Peyer's patch (tissue), 4 donors: ENCODE data around the gene HLA-DOB.
A peak's percentile ranks its signal among the peaks of the same experiment; 100 is the strongest.

Experiments
- POLR2A ChIP-seq, 2 donors: fragments of 450-650 bp; IDR thresholded peaks; one replicate each; pipeline ENCODE4 v1.5.1; 2017; ENCODE audit warnings: antibody characterized with exemption in 2 of 2, mild to moderate bottlenecking in 2 of 2, moderate library complexity in 2 of 2
- TF ChIP-seq, protein P1 (sequence below), 6 experiments: fragments of 450-650 bp in 4 of 6; fragments of 200-600 bp in 2 of 6; sonication (generic) in 1 of 6; IDR thresholded peaks; one replicate each; pipeline ENCODE4 v1.5.1; 2017 to 2019; ENCODE audit warnings: antibody characterized with exemption in 6 of 6, mild to moderate bottlenecking in 3 of 6, moderate library complexity in 1 of 6

DNA sequence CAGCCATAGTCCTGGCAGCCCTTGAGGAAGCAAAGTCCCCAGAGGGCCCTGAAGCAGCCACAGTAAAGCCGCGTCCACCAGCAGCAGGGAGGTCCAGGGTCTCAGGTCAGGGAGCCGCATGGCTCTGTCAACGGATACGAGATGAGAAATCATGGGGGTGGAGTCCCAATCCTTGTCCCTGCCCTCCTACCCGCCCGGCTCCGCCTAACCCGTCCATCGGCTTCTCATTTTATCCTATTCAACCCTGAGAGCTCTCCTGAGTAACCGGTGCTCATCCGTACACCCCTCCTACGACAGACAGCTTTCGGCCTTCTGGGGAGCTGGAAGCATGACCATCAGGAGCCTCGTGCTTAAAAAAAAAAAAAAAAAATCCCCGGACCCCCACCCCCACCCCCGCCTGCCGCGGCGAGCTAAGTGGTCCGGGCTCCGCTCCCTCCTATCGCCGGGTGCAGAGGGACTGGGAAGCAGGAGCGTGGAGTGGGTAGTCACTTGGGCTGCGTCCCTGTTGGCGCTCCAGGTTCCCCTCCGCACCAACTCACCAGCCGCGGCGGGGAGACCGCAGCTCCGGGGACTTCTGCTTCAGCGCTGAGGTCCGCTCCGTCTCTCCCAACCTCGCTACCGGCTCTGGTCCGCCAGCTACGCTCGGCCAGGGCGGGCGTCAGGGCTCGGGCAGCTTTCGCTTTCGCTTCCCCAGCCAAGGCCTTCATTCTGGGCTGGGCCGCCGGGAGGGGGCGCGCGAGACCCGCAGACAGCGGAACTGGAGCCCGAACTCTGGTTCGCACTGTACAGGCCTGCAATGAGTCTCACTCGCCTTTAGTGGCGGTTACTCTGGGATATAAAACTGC is 21.5 kb upstream of the HLA-DOB start, which contains the start of gene TAP2:
- TF ChIP-seq, protein P1, sequence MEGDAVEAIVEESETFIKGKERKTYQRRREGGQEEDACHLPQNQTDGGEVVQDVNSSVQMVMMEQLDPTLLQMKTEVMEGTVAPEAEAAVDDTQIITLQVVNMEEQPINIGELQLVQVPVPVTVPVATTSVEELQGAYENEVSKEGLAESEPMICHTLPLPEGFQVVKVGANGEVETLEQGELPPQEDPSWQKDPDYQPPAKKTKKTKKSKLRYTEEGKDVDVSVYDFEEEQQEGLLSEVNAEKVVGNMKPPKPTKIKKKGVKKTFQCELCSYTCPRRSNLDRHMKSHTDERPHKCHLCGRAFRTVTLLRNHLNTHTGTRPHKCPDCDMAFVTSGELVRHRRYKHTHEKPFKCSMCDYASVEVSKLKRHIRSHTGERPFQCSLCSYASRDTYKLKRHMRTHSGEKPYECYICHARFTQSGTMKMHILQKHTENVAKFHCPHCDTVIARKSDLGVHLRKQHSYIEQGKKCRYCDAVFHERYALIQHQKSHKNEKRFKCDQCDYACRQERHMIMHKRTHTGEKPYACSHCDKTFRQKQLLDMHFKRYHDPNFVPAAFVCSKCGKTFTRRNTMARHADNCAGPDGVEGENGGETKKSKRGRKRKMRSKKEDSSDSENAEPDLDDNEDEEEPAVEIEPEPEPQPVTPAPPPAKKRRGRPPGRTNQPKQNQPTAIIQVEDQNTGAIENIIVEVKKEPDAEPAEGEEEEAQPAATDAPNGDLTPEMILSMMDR (IDR thresholded peaks at IDR 0.05) = peak; percentile 93 to 100 (median 99)
- peak; percentile 57 to 76 for TF ChIP-seq POLR2A (IDR thresholded peaks at IDR 0.05)
